MCF 10A (cell line): ENCODE measurements around the gene NDUFA12. TPM values are rescaled to one million over a fixed set of nuclear protein-coding genes. Genes with fewer than 3 reads are reported as not detected.
"Not testable (repeated sequence)": the region's sequence is repeated elsewhere in the genome, so short reads cannot be mapped to it uniquely, and the experiment has no call there.

ENCODE experiments used
- BruUV-seq: library from RNA; stranded (reverse); fragments of 400-500 nt; replicated peaks from 2 replicates; lab custom pipeline; 2021; lab: Mats Ljungman, UMichigan
- CTCF ChIA-PET: fragments of 300-600 bp; sonication (Branson Sonifier 250); formaldehyde crosslinking; extraction: SDS; loops from one replicate; lab custom pipeline; 2021; ENCODE audit warnings: antibody characterized with exemption, inconsistent platforms; lab: Yijun Ruan, JAX
- POLR2A ChIA-PET: fragments of 300-600, 350-650 bp; sonication (Branson Sonifier 250); formaldehyde crosslinking; extraction: SDS; loops from one replicate; lab custom pipeline; 2020; ENCODE audit warnings: antibody characterized with exemption, inconsistent platforms; lab: Yijun Ruan, JAX
- DNase-seq: peaks from one replicate; pipeline ENCODE4 v3.0.0-alpha.2; 2018; ENCODE audit not compliant: unreplicated experiment
- H3K27ac Mint-ChIP-seq: one replicate; pipeline ENCODE4 v1.8.0; 2022; ENCODE audit warnings: mild to moderate bottlenecking, low read depth, mixed read lengths; ENCODE audit not compliant: unreplicated experiment
- H3K27me3 Mint-ChIP-seq: one replicate; pipeline ENCODE4 v1.8.0; 2022; ENCODE audit warnings: mixed read lengths; ENCODE audit not compliant: insufficient read depth, unreplicated experiment
- H3K36me3 Mint-ChIP-seq: one replicate; pipeline ENCODE4 v1.8.0; 2022; ENCODE audit warnings: mild to moderate bottlenecking, moderate library complexity, mixed read lengths; ENCODE audit not compliant: insufficient read depth, unreplicated experiment
- H3K4me1 Mint-ChIP-seq: one replicate; pipeline ENCODE4 v1.8.0; 2022; ENCODE audit warnings: mixed read lengths; ENCODE audit not compliant: insufficient read depth, unreplicated experiment
- H3K4me3 Mint-ChIP-seq: one replicate; pipeline ENCODE4 v1.8.0; 2022; ENCODE audit warnings: mild to moderate bottlenecking, moderate library complexity, mixed read lengths; ENCODE audit not compliant: unreplicated experiment
- H3K9me3 Mint-ChIP-seq: one replicate; pipeline ENCODE4 v1.8.0; 2022; ENCODE audit warnings: mixed read lengths; ENCODE audit not compliant: unreplicated experiment
- CTCF ChIP-seq: fragments of 200-600 bp; IDR thresholded peaks from one replicate; pipeline ENCODE4 v1.8.0; 2022; ENCODE audit warnings: antibody characterized with exemption, mild to moderate bottlenecking; ENCODE audit not compliant: unreplicated experiment
- intact Hi-C: fragments of 100-400 bp; cut with micrococcal nuclease; formaldehyde crosslinking; loops from 2 replicates; pipeline ENCODE4 v1.14.1; 2022
- total RNA-seq: library from RNA; stranded (reverse); gene quantifications from 2 replicates; pipeline ENCODE4 v1.2.3, GENCODE V29; 2022

The NDUFA12 gene
- total RNA-seq, 1 experiment from 2014 or later: 112 TPM

- POLR2A ChIA-PET: interaction anchor here (0.6 kb wide), 1 partner anchor 218 kb away, joined by 3 read pairs; no protein-coding TSS in a partner anchor
- no peaks in the 10 kb centered on the region for H3K9me3 Mint-ChIP-seq
- no peak for DNase-seq
- TF ChIP-seq CTCF: no peak
- intact Hi-C loops: no loop called here
- H3K36me3 Mint-ChIP-seq: peaks cover 38% of the 10 kb centered on the region
- H3K4me3 Mint-ChIP-seq: no peak overlapping the region
- no peaks in the 10 kb centered on the region for H3K27me3 Mint-ChIP-seq
- no TSS peak for BruUV-seq
- CTCF ChIA-PET: interaction anchor here (0.6 kb wide), 1 partner anchor 338 kb away, joined by 4 read pairs; no protein-coding TSS in a partner anchor
- H3K27ac Mint-ChIP-seq: no peak overlapping the region
- peaks cover 8% of the 10 kb centered on the region for H3K4me1 Mint-ChIP-seq
These were observed 5.2 kb downstream of the NDUFA12 start for GRCh38 chr12:94998326-94998725.

GRCh38 chr12:94997726-94998125 is 5.8 kb downstream of the NDUFA12 start:
- Mint-ChIP-seq H3K4me3 (no peak overlapping the region), H3K27ac (no peak overlapping the region), H3K9me3 (no peaks in the 10 kb centered on the region), H3K36me3 (peaks cover 42% of the 10 kb centered on the region), H3K27me3 (no peaks in the 10 kb centered on the region), H3K4me1 (peaks cover 8% of the 10 kb centered on the region)
- no peak for DNase-seq
- no TSS peak for BruUV-seq
- TF ChIP-seq CTCF: no peak
- POLR2A ChIA-PET: interaction anchor here (0.6 kb wide), 1 partner anchor 272 kb away, joined by 3 read pairs; no protein-coding TSS in a partner anchor
- intact Hi-C loops: no loop called here
- CTCF ChIA-PET: no interaction called here

- H3K36me3 Mint-ChIP-seq: peaks cover 48% of the 10 kb centered on the region
- no peak for DNase-seq
- no TSS peak for BruUV-seq
- intact Hi-C loops: no loop called here
- no peaks in the 10 kb centered on the region for H3K27me3 Mint-ChIP-seq
- H3K4me1 Mint-ChIP-seq: peaks cover 8% of the 10 kb centered on the region
- no peak overlapping the region for H3K27ac Mint-ChIP-seq
- ChIA-PET CTCF (no interaction called here), POLR2A (interaction anchor here (1.3 kb wide), 1 partner anchor 8 kb away, joined by 4 read pairs; no protein-coding TSS in a partner anchor)
- no peaks in the 10 kb centered on the region for H3K9me3 Mint-ChIP-seq
- TF ChIP-seq CTCF: no peak
- no peak overlapping the region for H3K4me3 Mint-ChIP-seq
These were observed 6.4 kb downstream of the NDUFA12 start for GRCh38 chr12:94997061-94997460.

GRCh38 chr12:94994312-94994711 is 9.2 kb downstream of the NDUFA12 start:
- no peak for TF ChIP-seq CTCF
- DNase-seq: peak; percentile 83
- POLR2A ChIA-PET: interaction anchor here (0.6 to 2.5 kb wide), 4 partner anchors 9 to 299 kb away, joined by 3 to 29 read pairs (median 3); partner anchors contain the start of gene NDUFA12
- H3K9me3 Mint-ChIP-seq: no peaks in the 10 kb centered on the region
- CTCF ChIA-PET: interaction anchor here (0.6 kb wide), 2 partner anchors 210 to 326 kb away, joined by 3 read pairs; no protein-coding TSS in a partner anchor
- BruUV-seq: no TSS peak
- intact Hi-C loops: no loop called here
- no peaks in the 10 kb centered on the region for H3K27me3 Mint-ChIP-seq
- peaks cover under 1% of the 10 kb centered on the region for H3K4me1 Mint-ChIP-seq
- H3K36me3 Mint-ChIP-seq: peaks cover 67% of the 10 kb centered on the region
- peak overlapping the region; percentile 46 for H3K27ac Mint-ChIP-seq
- H3K4me3 Mint-ChIP-seq: no peak overlapping the region

GRCh38 chr12:94993855-94994254 is 9.6 kb downstream of the NDUFA12 start:
- H3K27ac Mint-ChIP-seq: peak overlapping the region; percentile 46
- H3K4me3 Mint-ChIP-seq, DNase-seq, H3K4me1 Mint-ChIP-seq, H3K27me3 Mint-ChIP-seq, BruUV-seq, intact Hi-C loops, H3K9me3 Mint-ChIP-seq: not testable (repeated sequence)
- ChIA-PET POLR2A (interaction anchor here (0.6 to 2.5 kb wide), 4 partner anchors 10 to 299 kb away, joined by 3 to 29 read pairs (median 3); partner anchors contain the start of gene NDUFA12), CTCF (interaction anchor here (0.6 kb wide), 1 partner anchor 210 kb away, joined by 3 read pairs; no protein-coding TSS in a partner anchor)
- H3K36me3 Mint-ChIP-seq: peaks cover 68% of the 10 kb centered on the region
